Right atrium auricular region (tissue), 2 donors: ENCODE results near the gene ZNF69. TPM values are rescaled to one million over a fixed set of nuclear protein-coding genes. Genes with fewer than 3 reads are reported as not detected.
"Not testable (repeated sequence)": the region's sequence is repeated elsewhere in the genome, so short reads cannot be mapped to it uniquely, and the experiment has no call there.

ENCODE experiments used
- DNase-seq: peaks from one replicate; pipeline ENCODE4 v3.0.0-alpha.2; 2019; ENCODE audit warnings: low spot score
- H3K27ac ChIP-seq, 2 donors: fragments of 200-600 bp; sonication (generic); 1 replicate in 1 of 2; 2 replicates in 1 of 2; pipeline ENCODE4 v1.5.1; 2016 to 2019
- H3K27me3 ChIP-seq, 2 donors: fragments of 200-600 bp; sonication (generic); one replicate each; pipeline versions ENCODE4 v1.5.1 to v1.6.0; 2017 to 2019
- H3K36me3 ChIP-seq: fragments of 200-600 bp; sonication (generic); one replicate; pipeline ENCODE4 v1.5.1; 2016
- H3K4me1 ChIP-seq, 2 donors: fragments of 200-600 bp; sonication (generic); one replicate each; pipeline versions ENCODE4 v1.5.1 to v1.6.0; 2017 to 2019
- H3K4me3 ChIP-seq, 2 donors: fragments of 200-600 bp; sonication (generic); 1 replicate in 1 of 2; 2 replicates in 1 of 2; pipeline ENCODE4 v1.5.1; 2017 to 2019; ENCODE audit warnings: mild to moderate bottlenecking in 1 of 2, moderate library complexity in 1 of 2
- H3K9me3 ChIP-seq, 2 donors: fragments of 200-600 bp; sonication (generic); one replicate each; pipeline ENCODE4 v1.5.1; 2019
- total RNA-seq, 2 donors: library from RNA; depleted of rRNA; stranded (reverse); fragments of >200 nt; gene quantifications; one replicate each; pipeline ENCODE4 v1.1.0, GENCODE V29; 2016
- TF ChIP-seq, protein P1 (sequence below), 2 donors: fragments of 200-600 bp; sonication (generic); IDR thresholded peaks; one replicate each; pipeline ENCODE4 v1.5.1; 2019; ENCODE audit warnings: antibody characterized with exemption in 2 of 2

ZNF69 gene
- total RNA-seq, 2 donors from 2014 or later: 4.2 to 6.3 TPM

GRCh38 chr19:11942008-11942842, 54.6 kb downstream of the ZNF69 start:
- no peaks in the 10 kb centered on the region for H3K4me1 ChIP-seq
- H3K27me3 ChIP-seq: no peaks in the 10 kb centered on the region
- H3K4me3 ChIP-seq: no peak overlapping the region
- peaks cover 28 to 70% of the 10 kb centered on the region in 2 donors for H3K9me3 ChIP-seq
- TF ChIP-seq, protein P1, sequence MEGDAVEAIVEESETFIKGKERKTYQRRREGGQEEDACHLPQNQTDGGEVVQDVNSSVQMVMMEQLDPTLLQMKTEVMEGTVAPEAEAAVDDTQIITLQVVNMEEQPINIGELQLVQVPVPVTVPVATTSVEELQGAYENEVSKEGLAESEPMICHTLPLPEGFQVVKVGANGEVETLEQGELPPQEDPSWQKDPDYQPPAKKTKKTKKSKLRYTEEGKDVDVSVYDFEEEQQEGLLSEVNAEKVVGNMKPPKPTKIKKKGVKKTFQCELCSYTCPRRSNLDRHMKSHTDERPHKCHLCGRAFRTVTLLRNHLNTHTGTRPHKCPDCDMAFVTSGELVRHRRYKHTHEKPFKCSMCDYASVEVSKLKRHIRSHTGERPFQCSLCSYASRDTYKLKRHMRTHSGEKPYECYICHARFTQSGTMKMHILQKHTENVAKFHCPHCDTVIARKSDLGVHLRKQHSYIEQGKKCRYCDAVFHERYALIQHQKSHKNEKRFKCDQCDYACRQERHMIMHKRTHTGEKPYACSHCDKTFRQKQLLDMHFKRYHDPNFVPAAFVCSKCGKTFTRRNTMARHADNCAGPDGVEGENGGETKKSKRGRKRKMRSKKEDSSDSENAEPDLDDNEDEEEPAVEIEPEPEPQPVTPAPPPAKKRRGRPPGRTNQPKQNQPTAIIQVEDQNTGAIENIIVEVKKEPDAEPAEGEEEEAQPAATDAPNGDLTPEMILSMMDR (IDR thresholded peaks at IDR 0.05): no peak
- H3K27ac ChIP-seq: no peak overlapping the region
- H3K36me3 ChIP-seq: peaks cover 43% of the 10 kb centered on the region
- DNase-seq: no peak

GRCh38 chr19:11942843-11943108, 55.2 kb downstream of the ZNF69 start:
- Histone ChIP-seq H3K9me3 (peaks cover 28 to 72% of the 10 kb centered on the region in 2 donors), H3K36me3 (peaks cover 49% of the 10 kb centered on the region), H3K27ac (no peak overlapping the region), H3K4me3 (no peak overlapping the region), H3K4me1 (no peaks in the 10 kb centered on the region), H3K27me3 (no peaks in the 10 kb centered on the region)
- TF ChIP-seq, protein P1 (IDR thresholded peaks at IDR 0.05): no peak
- no peak for DNase-seq

DNA sequence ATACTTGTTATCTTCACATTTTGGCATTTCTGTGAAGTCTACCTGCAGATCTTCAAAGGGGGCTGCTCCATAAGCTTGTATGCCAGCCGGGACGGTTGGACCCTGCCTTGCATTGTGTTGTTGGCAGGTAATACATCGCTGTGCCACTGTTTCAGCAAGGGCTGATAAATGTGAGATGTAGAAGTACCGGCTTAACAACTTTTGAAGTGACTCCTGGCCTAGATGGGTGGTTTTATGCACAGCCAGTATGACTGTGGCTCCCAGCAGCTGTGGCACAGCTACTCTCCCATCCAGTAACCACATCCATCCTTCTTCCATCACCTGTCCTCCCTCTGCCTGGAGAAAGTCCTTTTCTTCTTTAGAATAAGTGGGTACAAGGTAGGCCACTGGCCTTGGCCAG, 57.1 kb downstream of the ZNF69 start:
- TF ChIP-seq, protein P1 (IDR thresholded peaks at IDR 0.05): no peak
- H3K36me3 ChIP-seq: peaks cover 66% of the 10 kb centered on the region
- DNase-seq: no peak
- no peak overlapping the region for H3K27ac ChIP-seq
- H3K27me3 ChIP-seq: no peaks in the 10 kb centered on the region
- no peak overlapping the region for H3K4me3 ChIP-seq
- no peaks in the 10 kb centered on the region for H3K4me1 ChIP-seq
- H3K9me3 ChIP-seq: peaks cover 46 to 83% of the 10 kb centered on the region in 2 donors

- TF ChIP-seq, protein P1 (IDR thresholded peaks at IDR 0.05): no peak
- Histone ChIP-seq H3K4me3 (no peak overlapping the region), H3K27ac (no peak overlapping the region), H3K27me3 (no peaks in the 10 kb centered on the region), H3K36me3 (peaks cover 56% of the 10 kb centered on the region), H3K4me1 (no peaks in the 10 kb centered on the region), H3K9me3 (peaks cover 53 to 87% of the 10 kb centered on the region in 2 donors)
- no peak for DNase-seq
Observed at GRCh38 chr19:11948646-11949045, 61.1 kb downstream of the ZNF69 start.

GRCh38 chr19:11949201-11949600, 61.6 kb downstream of the ZNF69 start:
- Histone ChIP-seq H3K4me1 (no peaks in the 10 kb centered on the region), H3K36me3 (peaks cover 52% of the 10 kb centered on the region), H3K27ac (no peak overlapping the region), H3K27me3 (no peaks in the 10 kb centered on the region), H3K9me3 (peaks cover 53 to 84% of the 10 kb centered on the region in 2 donors), H3K4me3 (no peak overlapping the region)
- TF ChIP-seq, protein P1 (IDR thresholded peaks at IDR 0.05): no peak
- no peak for DNase-seq

DNA sequence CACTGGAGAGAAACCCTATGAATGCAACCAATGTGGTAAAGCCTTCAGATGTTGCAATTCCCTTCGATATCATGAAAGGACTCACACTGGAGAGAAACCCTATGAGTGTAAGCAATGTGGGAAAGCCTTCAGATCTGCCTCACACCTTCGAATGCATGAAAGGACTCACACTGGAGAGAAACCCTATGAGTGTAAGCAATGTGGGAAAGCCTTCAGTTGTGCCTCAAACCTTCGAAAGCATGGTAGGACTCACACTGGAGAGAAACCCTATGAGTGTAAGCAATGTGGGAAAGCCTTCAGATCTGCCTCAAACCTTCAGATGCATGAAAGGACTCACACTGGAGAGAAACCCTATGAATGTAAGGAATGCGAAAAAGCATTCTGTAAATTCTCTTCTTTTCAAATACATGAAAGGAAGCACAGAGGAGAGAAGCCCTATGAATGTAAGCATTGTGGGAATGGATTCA, 62.1 kb downstream of the ZNF69 start:
- Histone ChIP-seq H3K36me3 (peaks cover 49% of the 10 kb centered on the region), H3K9me3 (peaks cover 49 to 84% of the 10 kb centered on the region in 2 donors)
- not testable (repeated sequence) for H3K27me3 ChIP-seq, H3K27ac ChIP-seq, H3K4me3 ChIP-seq, H3K4me1 ChIP-seq, DNase-seq
